Endothelial cell of umbilical vein (primary cell): Measurements from ENCODE around the gene MS4A10. TPM values are rescaled to one million over a fixed set of nuclear protein-coding genes. Genes with fewer than 3 reads are reported as not detected.

ENCODE experiments used
- BruUV-seq: library from RNA; stranded (reverse); fragments of 400-500 nt; replicated peaks from 2 replicates; lab custom pipeline; 2021; lab: Mats Ljungman, UMichigan
- CTCF ChIA-PET: fragments of 300-600, 350-600 bp; sonication (Branson Sonifier 250); formaldehyde crosslinking; loops from one replicate; lab custom pipeline; 2021; ENCODE audit warnings: antibody characterized with exemption, inconsistent platforms; lab: Charles Lee
- POLR2A ChIA-PET: fragments of 300-600, 350-600 bp; sonication (Branson Sonifier 250); formaldehyde crosslinking; loops from one replicate; lab custom pipeline; 2021; ENCODE audit warnings: antibody characterized with exemption, inconsistent platforms; lab: Charles Lee
- DNase-seq: peaks from one replicate; pipeline ENCODE4 v3.0.0-alpha.2; 2011; ENCODE audit warnings: low read depth, low spot score
- FAIRE-seq: peaks from 2 replicates; lab custom pipeline; 2011; peaks lifted over from hg19 to GRCh38; lab: Jason Lieb, UNC
- H2AFZ ChIP-seq: 2 replicates; pipeline ENCODE4 v1.6.0; 2012; ENCODE audit warnings: low read depth, low read length, control low read depth, inconsistent platforms
- H3K27ac ChIP-seq: 2 replicates; pipeline ENCODE4 v1.5.1; 2011; ENCODE audit warnings: low read depth, mild to moderate bottlenecking, control low read depth, low read length, moderate library complexity; ENCODE audit not compliant: insufficient read depth
- H3K27me3 ChIP-seq, 2 experiments: 2 replicates each; pipeline versions ENCODE4 v1.6.0 to v1.6.1; 2011; ENCODE audit warnings: low read length in 2 of 2, mixed read lengths in 1 of 2; ENCODE audit not compliant: control insufficient read depth in 2 of 2, insufficient read depth in 2 of 2
- H3K36me3 ChIP-seq, 2 experiments: 2 replicates in 1 of 2; 3 replicates in 1 of 2; pipeline ENCODE4 v1.5.1; 2011; ENCODE audit warnings: low read length in 2 of 2, mild to moderate bottlenecking in 1 of 2, moderate library complexity in 1 of 2; ENCODE audit not compliant: control insufficient read depth in 2 of 2, insufficient read depth in 2 of 2; ENCODE audit errors: extremely low read depth in 1 of 2
- H3K4me1 ChIP-seq: 3 replicates; pipeline ENCODE4 v1.5.1; 2011; ENCODE audit warnings: mild to moderate bottlenecking, low read length; ENCODE audit not compliant: control insufficient read depth, insufficient read depth; ENCODE audit errors: extremely low read depth
- H3K4me2 ChIP-seq: 2 replicates; pipeline ENCODE4 v1.6.1; 2011; ENCODE audit warnings: low read length, control low read depth, mixed read lengths; ENCODE audit not compliant: insufficient read depth
- H3K4me3 ChIP-seq, 3 experiments: fragments of 200-600 bp in 1 of 3; sonication (generic), shearing (Covaris generic) in 1 of 3; replicated peaks in 1 of 3; 2 replicates each; pipeline ENCODE4 v1.5.1; 2011 to 2016; ENCODE audit warnings: control low read depth in 3 of 3, low read length in 3 of 3, mild to moderate bottlenecking in 2 of 3, inconsistent platforms in 1 of 3, low read depth in 1 of 3, moderate library complexity in 1 of 3; ENCODE audit not compliant: insufficient read depth in 1 of 3
- H3K79me2 ChIP-seq: 2 replicates; pipeline ENCODE4 v1.6.0; 2012; ENCODE audit warnings: low read length, inconsistent platforms; ENCODE audit not compliant: control insufficient read depth, insufficient read depth
- H3K9ac ChIP-seq: replicated peaks from 2 replicates; pipeline ENCODE3; 2011; ENCODE audit warnings: low read length, control low read depth; ENCODE audit not compliant: insufficient read depth; ENCODE audit errors: extremely low read depth
- H3K9me1 ChIP-seq: replicated peaks from 3 replicates; pipeline ENCODE4 v1.6.0; 2011; ENCODE audit warnings: mild to moderate bottlenecking, low read length; ENCODE audit not compliant: control insufficient read depth, insufficient read depth; ENCODE audit errors: extremely low read depth
- H3K9me3 ChIP-seq: replicated peaks from 2 replicates; pipeline ENCODE4 v1.5.1; 2012; ENCODE audit warnings: low read length, inconsistent platforms; ENCODE audit not compliant: control insufficient read depth, insufficient read depth
- H4K20me1 ChIP-seq: replicated peaks from 2 replicates; pipeline ENCODE3; 2011; ENCODE audit warnings: mild to moderate bottlenecking, low read length; ENCODE audit not compliant: control insufficient read depth, insufficient read depth; ENCODE audit errors: extremely low read depth
- GATA2 ChIP-seq: IDR thresholded peaks from 2 replicates; pipeline ENCODE4 v1.7.0; 2011; ENCODE audit warnings: low read depth, mild to moderate bottlenecking, moderate library complexity, mixed read lengths, low read length; ENCODE audit not compliant: insufficient read length, insufficient read depth
- JUN ChIP-seq: IDR thresholded peaks from 2 replicates; pipeline ENCODE4 v1.6.1; 2011; ENCODE audit warnings: borderline replicate concordance, low read depth; ENCODE audit not compliant: insufficient read length, insufficient read depth
- MYC ChIP-seq: IDR thresholded peaks from one replicate; pipeline ENCODE4 v1.6.1; 2011; ENCODE audit warnings: mild to moderate bottlenecking, low read depth, low read length
- POLR2A ChIP-seq: IDR thresholded peaks from 2 replicates; pipeline ENCODE4 v1.6.1; 2012; ENCODE audit warnings: low read depth, mild to moderate bottlenecking, control low read depth, low read length
- dilution Hi-C: fragments of 300-500 bp; cut with MboI; formaldehyde crosslinking; loops from one replicate; pipeline ENCODE4 v1.15.0; 2019; ENCODE audit warnings: low sequenced_read_pairs; ENCODE audit not compliant: extremely low pct_ligation_motif_present
- intact Hi-C: fragments of 100-400 bp; cut with micrococcal nuclease; formaldehyde crosslinking; loops from one replicate; pipeline ENCODE4 v1.10.0; 2022
- polyA plus RNA-seq, 4 experiments: library from polyadenylated mRNA; depleted of rRNA in 3 of 4; stranded (reverse) in 3 of 4; unstranded in 1 of 4; fragments of >200 nt; gene quantifications; 2 replicates each; pipeline versions ENCODE4 v1.2.1 to v1.2.3, GENCODE V29; 2011 to 2012; ENCODE audit warnings: missing spikeins in 1 of 4
- total RNA-seq: library from RNA; stranded (reverse); gene quantifications from 2 replicates; pipeline ENCODE4 v1.2.3, GENCODE V29; 2021
- TF ChIP-seq, protein P1 (sequence below), 2 donors: IDR thresholded peaks; 1 replicate in 1 of 2; 2 replicates in 1 of 2; pipeline ENCODE4 v1.5.1; 2011; ENCODE audit warnings: low read length in 2 of 2, mild to moderate bottlenecking in 2 of 2, moderate library complexity in 2 of 2, control low read depth in 1 of 2, inconsistent platforms in 1 of 2, low read depth in 1 of 2; ENCODE audit not compliant: insufficient read depth in 1 of 2; ENCODE audit errors: extremely low read depth in 1 of 2

The MS4A10 gene
- total and polyA plus RNA-seq, 2 donors (not counting 3 experiments of a cell fraction or from before 2014, with no cell fraction given), result not detected

DNA sequence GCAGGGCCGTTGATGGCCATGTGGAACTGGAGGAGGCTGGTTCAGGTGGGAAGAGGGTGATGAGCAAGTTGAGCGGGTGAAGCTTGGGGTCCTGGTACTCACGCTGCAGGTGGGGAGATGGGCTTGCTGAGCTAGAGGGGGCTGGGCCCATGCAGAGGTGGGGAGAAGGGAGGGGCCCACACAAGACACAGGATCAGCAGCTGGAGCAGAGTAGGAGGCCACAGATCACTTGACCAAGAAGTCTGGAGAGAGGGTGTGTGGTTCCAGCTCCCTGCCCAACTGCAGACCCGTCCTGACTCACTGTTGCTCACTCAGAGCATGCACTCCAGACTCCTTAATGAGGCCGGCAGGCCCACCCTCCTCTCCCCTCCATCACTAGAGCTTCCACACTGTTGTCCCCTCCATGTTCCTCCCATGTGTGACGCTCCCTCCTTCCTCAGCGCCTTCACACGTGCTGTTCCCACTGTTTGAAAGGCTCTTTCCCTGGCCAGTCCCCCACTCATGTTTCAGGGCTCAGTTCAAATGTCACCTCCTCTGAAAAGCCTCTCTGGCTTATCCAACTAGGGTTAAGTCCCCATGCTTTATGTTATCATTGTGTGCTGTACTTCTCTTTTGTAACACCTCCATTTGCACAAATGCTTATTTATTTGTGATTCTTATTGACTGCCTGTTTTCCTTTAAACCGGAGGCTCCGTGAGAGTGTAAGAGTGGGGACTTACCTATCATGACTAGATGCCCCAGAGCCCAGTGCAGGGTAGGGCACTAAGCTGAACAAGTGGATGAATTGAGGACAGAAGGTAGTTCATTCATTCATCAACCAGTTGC, 59.1 kb downstream of the MS4A10 start:
- Histone ChIP-seq H3K9me1 (no peaks in the 10 kb centered on the region), H3K36me3 (peaks cover 0 to 13% of the 10 kb centered on the region in 2 experiments), H2AFZ (no peak overlapping the region), H3K9me3 (no peaks in the 10 kb centered on the region), H3K27me3 (no peaks in the 10 kb centered on the region), H3K9ac (peak overlapping the region; percentile 77), H3K79me2 (peaks cover 51% of the 10 kb centered on the region), H3K4me1 (peaks cover 37% of the 10 kb centered on the region), H3K4me2 (peak overlapping the region; percentile 79), H3K27ac (no peak overlapping the region), H4K20me1 (no peaks in the 10 kb centered on the region), H3K4me3 (peak overlapping the region in 2 of 3 experiments; percentile 64 to 74)
- ChIA-PET CTCF (interaction anchor here (1.0 to 5.0 kb wide), 7 partner anchors 9 to 69 kb away, joined by 3 to 34 read pairs (median 7); partner anchors contain the start of gene TMEM109), POLR2A (no interaction called here)
- FAIRE-seq (peak; percentile 43), DNase-seq (no peak)
- no peak for TF ChIP-seq MYC
- TF ChIP-seq POLR2A, result no peak
- TF ChIP-seq JUN, result no peak
- TF ChIP-seq, protein P1, sequence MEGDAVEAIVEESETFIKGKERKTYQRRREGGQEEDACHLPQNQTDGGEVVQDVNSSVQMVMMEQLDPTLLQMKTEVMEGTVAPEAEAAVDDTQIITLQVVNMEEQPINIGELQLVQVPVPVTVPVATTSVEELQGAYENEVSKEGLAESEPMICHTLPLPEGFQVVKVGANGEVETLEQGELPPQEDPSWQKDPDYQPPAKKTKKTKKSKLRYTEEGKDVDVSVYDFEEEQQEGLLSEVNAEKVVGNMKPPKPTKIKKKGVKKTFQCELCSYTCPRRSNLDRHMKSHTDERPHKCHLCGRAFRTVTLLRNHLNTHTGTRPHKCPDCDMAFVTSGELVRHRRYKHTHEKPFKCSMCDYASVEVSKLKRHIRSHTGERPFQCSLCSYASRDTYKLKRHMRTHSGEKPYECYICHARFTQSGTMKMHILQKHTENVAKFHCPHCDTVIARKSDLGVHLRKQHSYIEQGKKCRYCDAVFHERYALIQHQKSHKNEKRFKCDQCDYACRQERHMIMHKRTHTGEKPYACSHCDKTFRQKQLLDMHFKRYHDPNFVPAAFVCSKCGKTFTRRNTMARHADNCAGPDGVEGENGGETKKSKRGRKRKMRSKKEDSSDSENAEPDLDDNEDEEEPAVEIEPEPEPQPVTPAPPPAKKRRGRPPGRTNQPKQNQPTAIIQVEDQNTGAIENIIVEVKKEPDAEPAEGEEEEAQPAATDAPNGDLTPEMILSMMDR (IDR thresholded peaks at IDR 0.05; ENCODE audit: extremely low read depth in 1 of 2, insufficient read depth in 1 of 2, low read depth in 1 of 2, low read length in 2 of 2), result no peak
- intact Hi-C loops (no loop called here), dilution Hi-C loops (no loop called here)
- BruUV-seq, result no TSS peak

DNA sequence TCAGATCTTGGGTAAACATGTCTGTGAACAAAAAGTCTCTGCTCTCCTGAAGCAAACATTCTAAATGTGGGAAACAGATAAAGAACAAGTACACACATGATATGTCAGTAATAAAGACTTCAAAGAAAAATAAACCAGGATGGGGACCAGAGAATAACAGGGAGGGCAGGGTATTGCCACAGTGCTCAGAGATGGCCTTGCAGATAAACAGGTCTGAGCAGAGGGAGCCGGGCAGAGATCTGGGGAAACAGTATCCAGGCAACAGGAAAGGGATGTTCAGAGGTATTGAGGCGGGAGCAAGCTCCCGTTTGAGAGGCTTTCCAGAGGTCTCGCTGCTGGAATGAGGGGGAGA, 59.7 kb downstream of the MS4A10 start:
- Histone ChIP-seq H3K4me3 (peak overlapping the region in 1 of 3 experiments; percentile 74), H3K9ac (no peak overlapping the region), H3K27me3 (no peaks in the 10 kb centered on the region), H3K9me3 (no peaks in the 10 kb centered on the region), H3K36me3 (peaks cover 0 to 19% of the 10 kb centered on the region in 2 experiments), H3K4me2 (peak overlapping the region; percentile 79), H4K20me1 (no peaks in the 10 kb centered on the region), H3K79me2 (peaks cover 51% of the 10 kb centered on the region), H3K27ac (no peak overlapping the region), H2AFZ (no peak overlapping the region), H3K9me1 (no peaks in the 10 kb centered on the region), H3K4me1 (peaks cover 37% of the 10 kb centered on the region)
- DNase-seq (peak; percentile 11), FAIRE-seq (peak; percentile 53)
- intact Hi-C loops, result no loop called here
- dilution Hi-C loops, result no loop called here
- BruUV-seq, result no TSS peak
- POLR2A ChIA-PET, result no interaction called here
- CTCF ChIA-PET, result interaction anchor here (1.3 to 5.0 kb wide), 4 partner anchors 14 to 69 kb away, joined by 4 to 34 read pairs (median 19); no protein-coding TSS in a partner anchor
- TF ChIP-seq JUN (no peak), GATA2 (peak; percentile 54)
- TF ChIP-seq, protein P1 (IDR thresholded peaks at IDR 0.05; ENCODE audit: extremely low read depth in 1 of 2, insufficient read depth in 1 of 2, low read depth in 1 of 2, low read length in 2 of 2), result no peak
